Occipital lobe (tissue), 2 donors: ENCODE results near the gene IQSEC1. TPM values are rescaled to one million over a fixed set of nuclear protein-coding genes. Genes with fewer than 3 reads are reported as not detected.

ENCODE experiments used
- DNase-seq: peaks from one replicate; lab custom pipeline; 2025; lab: John Stamatoyannopoulos, UW
- total RNA-seq: library from RNA; depleted of rRNA; stranded (reverse); fragments of >200 nt; gene quantifications from one replicate; pipeline ENCODE4 v1.2.3, GENCODE V29; 2014

IQSEC1 gene
- total RNA-seq, 1 donor from 2014 or later: 14.3 TPM

DNA sequence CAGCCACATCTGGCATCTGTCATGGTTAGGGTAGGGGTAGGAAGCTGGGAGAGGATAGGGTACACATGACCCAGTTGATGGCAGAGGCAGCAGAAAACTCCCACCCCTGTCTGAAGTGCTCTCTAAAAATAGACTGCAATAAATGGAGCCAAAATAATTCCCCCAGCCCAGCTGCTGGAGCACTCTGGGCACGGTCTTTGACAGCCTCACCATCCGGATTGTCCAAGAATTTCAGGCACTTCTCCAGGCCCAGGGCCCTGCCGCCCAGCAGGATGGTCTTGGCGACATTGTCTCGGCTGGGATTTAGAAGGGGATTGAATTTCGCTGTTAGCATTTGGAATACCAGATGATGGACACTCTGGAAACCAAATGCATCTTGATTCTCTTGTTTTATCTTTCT, 103.7 kb downstream of the IQSEC1 start:
- no peak for DNase-seq

DNA sequence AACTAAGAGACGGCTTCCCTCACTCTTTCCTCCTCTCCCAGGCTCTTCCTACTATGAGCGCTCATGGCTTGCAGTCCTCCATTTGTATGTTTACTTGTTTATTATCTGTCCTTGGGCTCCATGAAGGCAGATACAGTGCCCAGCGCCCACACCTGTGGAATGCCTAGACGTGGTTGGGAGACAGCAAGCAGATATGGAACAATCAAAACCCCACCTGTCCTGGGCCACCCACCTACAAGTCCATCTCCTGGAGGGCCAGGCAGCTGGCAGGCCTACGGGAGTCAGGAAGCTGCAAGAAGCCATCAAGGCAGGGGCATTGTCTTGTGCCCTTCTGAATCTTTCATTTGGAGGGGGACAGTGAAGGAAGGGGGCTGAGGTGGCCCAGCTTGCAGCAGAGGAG, 104.7 kb downstream of the IQSEC1 start:
- DNase-seq: no peak

DNA sequence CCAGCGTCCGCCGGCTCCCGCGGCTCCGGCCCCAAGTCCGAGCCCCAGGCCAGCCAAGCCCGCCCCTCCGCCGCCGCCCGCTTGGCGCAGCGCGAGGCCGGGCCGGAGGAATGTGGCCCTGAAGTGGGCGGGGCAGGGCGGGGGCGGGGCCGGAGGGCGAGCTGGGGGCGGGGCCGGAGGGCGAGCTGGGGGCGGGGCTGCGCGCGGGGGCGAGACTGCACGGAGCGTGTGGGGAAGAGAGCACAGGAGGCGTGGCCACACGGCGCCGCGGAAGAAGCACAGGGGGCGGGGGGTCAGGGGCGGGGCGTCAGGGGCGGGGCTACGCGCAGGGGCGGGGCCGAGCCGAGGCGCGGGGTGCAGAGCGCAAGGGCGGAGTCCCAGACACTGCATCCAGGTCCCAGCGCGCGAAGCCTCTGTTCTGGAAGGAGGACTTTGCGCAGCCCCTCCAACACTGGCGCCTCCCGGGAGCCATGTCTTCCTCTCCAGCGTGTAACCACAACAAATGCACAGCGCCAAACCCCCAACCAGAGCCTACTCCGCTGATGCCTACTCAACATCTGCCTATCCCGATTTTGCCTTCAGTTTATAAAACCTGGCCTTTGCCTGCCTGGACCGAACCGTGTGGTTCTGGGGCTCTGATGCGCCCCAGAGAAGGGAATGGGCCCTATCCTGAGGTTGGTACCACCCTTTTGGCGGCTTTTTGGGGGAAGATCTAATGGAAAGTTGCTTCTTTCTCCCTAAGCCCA, 105.5 kb downstream of the IQSEC1 start:
- DNase-seq: peak; percentile 85

DNA sequence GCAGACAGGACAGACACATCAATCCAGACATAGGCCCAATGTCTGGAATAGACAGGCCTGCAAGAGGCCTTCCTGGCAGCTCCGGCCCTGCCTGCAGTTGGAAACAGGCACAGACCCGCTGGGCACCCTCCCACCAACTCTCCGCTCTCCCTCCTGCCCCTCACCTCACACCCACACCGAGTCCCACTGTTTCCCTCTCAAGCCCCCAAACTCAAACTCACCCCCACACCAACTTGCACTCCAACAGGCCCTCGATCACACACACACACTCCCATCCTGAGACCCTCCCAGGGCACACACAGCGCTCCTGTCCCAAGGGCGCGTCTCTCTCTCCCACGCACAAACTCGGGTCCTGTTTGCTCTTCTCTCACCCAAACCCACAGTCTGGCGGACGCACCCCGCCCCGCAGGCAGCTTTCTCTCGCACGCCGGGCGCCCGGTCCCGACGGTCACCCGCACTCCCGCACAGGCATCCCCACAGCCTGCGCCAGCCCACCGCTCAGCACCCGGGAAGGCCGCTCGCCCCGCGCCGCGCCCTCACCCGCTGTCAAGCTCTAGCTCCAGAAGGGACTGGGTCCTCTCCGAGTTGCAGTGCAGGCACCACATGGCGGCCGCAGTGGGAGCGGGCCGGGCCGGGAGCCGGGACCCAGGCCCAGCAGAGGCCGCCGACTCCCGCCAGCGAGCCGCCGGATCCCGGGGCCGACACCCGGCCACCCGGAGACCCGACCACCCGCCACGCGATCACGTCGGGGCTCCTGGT, 106.2 kb downstream of the IQSEC1 start:
- no peak for DNase-seq

DNA sequence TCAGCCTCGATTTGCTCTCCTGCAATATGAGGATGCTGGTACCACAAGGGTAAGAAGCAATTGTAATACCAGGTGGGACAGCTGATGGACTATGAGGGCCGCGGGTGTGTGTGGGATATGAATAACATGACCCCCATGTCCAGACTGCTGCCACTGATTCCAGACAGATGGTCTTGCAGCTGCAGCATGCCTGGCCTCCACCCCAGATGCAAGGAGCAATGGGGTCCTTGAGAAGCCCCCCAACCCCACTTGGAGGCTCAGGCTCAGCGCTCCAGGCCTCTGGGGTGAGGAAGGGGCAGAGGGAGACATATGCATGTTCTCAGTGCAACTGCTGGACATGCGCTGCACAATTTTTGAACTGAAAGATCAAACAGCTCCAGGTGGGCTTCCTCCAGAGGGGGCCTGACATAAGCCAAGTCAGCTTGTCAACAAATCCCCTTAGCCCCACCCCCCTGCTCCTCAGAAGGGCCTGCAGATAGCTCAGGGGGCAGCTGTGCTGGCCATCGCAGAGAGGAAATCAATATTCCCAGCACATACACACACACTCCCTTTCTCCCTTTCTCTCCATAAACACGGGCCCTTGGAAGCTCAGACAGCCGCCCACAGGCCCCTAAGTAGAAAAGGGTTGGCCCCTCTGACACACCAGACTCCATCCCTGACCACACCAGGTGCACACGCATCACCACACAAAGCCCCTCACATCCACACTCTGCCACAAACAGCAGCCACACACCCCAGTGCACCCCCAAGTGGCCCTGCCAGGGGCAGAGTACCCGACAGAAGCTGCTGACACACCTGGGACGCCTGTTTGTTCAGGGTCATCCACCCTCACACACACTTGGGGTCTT, 107.0 kb downstream of the IQSEC1 start:
- no peak for DNase-seq

DNA sequence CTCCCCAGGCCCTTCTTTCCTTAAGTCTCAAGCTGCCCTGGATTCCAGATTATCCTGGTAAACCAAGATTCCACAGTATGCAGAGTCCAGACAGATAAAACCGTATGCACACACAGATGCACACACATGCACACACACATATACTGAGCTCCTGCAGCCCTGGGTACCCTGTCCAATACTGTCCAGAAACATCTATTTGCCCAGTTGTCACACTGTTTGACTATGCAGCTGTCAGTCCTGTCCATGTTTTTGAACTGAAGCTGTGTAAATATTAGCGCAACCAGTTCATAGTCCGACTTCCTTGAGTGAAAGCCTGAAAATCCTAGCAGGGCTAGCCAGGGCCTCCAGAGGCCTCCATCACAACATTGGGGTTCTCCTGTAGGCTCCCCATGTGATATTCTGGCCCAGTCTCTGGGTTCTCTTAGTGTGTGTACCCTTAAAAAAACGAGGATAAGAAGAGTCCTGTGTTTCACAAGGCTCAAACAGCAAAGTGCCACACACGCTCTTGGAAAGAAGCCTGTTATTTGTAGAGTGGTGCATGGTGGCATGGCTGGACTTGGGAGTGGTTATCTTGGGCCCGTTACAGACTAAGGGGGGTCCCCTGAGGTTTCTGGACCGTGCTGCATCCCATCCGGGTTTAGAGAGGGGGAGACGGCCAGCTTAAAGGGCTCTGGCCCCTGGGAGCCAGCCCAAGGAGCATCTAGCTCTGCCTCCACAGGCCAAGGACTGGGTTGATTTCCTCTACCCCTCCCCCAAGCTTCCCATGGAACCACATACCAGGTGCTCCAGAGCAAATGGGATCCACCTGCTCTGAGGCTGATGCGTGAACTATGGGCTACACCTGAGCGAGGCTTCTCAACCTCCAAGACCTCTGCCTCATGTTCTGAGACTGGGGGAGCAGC, 108.3 kb downstream of the IQSEC1 start:
- DNase-seq: no peak

DNA sequence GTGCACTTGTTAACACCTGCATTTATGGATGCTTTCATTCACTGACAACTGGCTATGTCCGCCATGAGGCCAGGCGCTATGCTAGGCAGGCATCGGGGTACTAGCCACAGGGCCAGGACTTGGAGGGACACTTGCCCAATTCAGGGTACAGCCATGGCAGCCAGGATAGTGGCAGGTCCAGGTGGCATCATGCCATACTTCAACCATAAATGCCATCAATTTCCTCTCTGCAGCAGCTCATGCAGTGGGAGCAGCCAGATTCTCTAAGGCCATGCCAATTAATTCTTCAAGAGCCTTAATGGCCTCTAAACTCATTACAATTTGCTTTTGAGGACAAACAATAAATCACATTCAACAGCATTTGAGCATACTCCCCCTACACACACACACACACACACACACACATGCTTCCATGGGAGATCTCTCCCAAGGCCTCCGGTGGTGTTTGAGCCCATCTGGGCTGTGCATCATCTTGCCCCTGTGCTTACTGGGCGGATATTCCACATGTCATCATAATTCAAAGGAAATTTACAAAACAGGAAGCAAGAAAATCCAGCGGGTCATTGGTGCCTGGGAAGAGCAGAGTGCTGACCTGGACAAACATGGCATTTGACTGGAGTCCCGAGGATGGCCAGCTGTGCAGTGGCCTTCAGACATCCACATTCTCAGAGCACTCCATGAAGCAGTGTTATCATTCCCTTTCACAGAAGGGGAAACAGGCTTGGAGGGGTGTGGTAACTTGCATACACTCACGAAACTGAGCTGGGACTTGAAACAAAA, 109.1 kb downstream of the IQSEC1 start:
- DNase-seq: no peak

DNA sequence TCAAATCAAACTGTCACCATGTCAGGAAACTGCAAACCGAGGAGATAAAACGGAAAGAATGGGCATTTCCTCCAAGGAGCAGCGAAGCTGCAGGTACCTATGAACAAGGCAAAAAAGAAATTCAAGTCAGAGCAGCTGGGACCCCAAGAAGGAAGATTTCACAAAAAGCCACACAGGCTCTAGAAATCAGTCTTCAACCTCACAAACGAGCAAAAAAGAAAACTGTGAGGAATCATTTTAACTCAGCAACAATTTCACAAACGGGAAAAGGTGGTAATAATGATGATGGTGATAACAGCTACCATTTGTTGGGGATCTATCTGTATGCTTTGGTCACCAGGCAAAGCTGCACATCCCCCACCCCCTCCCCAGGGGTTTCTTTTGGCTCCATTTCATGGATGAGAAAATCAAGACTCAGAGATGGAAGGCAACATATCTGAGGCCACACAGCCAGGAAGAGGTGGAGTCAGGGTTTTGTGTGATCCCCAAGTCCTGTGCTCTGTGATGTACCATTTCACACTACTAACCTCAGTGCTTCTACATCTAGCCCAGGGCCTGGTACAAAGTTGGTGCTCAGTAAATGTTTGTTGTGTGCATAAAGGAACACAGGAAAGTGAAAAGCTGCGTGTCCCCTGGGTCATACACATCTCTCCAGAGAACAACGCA, 109.9 kb downstream of the IQSEC1 start:
- DNase-seq: no peak

DNA sequence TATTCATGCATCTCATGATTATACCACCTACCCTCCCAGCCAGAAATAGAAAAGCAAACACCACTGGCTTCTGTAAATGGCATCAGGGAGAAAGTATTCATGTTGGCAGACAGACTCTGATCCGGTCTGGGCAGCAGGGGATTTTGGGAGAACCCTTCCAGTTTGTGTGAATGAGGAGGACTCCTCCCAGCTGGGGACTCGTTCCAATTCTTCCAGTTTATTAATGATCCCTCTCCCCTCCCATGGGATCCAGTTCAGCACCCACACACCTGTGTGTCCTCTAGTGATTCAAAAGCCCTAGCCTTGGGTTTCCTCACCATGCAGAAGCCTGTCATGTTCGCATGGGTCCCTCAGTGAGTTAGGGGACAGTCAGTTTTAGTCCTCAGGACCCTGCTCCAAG, 110.9 kb downstream of the IQSEC1 start:
- DNase-seq: no peak

DNA sequence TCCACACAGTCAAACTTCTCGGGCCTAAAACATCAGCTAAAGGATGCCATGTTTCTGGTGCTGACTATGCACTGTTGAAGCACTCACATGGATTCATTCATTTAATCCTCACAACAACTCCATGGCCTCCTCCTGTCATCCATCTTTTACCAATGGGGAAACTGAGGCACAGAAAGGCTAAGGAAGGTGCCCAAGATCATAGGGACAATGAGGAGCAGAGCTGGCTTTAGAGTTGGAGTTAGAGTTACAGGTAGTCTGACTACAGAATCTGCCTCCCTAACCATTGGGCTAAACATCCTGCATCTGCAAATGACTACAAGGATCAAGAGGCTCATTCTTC, 111.6 kb downstream of the IQSEC1 start:
- no peak for DNase-seq

DNA sequence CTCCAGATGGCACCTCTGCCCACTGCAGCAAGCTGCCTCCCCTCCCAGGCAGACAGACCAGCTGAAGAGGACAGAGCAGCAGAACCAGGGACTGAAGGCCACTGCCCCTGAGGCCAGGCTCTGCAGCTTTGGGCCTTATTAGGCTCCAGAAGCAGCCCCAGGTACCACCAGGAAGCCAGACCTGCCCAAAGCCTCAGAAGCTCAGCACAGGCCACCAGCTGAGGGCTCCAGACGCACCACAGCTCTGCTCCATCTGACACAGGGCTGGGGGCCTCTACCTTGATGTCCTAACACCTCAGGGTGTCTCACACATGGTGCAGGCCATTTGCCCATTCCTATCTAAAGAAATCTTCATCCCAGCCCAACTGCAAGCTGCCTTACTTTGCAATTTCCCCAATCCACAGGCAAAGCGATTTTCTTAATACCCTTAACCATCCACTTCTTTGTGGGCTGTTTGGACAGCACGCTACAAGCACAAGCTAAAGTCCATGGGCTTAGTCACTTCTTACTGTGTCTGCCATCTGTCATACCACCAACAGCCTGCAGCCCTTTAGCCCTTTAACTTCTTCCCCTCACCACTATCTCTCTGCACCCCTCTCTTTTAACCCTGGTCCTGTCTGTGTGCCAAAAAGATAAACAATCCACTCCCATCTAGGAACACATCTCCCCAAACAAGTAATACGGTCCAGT, 112.1 kb downstream of the IQSEC1 start:
- no peak for DNase-seq

DNA sequence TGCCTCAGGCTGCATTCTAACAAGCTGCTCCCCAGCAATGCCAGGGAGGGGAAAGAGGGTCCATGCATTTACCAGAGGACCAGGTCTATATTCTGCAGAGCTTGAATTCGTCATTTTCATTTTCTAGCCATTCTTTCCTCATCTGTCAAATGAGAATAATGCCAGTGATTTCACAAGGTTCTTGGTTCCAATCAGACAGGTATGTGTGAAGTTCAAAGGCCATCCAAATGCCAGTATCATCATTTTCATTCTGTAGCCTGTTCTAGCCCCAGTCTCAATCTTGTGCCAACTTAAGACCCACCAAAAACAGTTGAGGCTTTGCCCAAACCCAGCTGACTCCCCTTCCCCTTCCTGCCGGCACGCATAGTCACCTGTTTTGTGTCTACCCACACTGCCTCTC, 112.7 kb downstream of the IQSEC1 start:
- no peak for DNase-seq

DNA sequence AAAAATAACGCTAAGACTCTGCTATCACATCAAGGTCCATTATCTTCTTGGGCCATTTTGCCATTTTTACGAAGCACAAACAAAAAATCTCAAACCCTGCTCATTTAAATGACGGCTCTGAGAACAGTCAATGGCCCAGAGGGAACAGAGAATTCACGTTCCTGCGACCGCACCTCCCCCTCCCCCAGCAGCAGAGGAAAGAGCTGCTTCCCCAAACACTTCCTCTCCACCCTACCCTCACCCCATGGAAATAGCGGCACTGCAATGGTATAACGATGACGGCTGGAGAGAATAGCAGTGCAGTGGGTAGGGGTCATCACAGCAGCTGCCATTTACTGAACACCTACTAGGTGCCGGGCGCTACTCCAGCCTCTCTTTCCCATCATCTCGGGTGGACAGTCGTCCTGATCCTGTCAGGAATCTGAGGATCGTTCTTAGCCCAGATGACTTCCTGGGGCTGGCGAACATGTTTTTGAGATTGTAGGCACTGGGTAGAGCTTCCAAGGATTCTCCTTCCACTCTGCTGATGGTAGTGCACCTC, 113.3 kb downstream of the IQSEC1 start:
- DNase-seq: no peak

DNA sequence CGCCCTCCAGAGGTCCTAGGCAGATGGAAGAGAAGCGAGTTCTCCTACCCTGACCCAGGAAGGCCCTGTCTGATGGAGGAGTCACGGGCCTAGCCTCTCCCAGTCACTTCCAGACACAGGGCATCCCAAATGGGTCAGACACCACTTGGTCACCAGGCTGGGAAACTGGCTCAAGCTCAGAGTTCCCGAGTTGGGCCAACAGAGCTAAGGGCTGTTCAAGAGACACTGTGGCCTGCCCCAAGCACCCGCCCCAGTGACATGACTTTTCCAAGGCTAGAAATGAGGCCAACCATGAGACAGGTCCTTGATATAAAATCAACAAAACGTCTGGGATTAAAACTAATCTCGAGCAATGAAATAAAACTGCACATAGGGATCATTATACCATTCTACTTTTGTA, 113.8 kb downstream of the IQSEC1 start:
- DNase-seq: no peak

DNA sequence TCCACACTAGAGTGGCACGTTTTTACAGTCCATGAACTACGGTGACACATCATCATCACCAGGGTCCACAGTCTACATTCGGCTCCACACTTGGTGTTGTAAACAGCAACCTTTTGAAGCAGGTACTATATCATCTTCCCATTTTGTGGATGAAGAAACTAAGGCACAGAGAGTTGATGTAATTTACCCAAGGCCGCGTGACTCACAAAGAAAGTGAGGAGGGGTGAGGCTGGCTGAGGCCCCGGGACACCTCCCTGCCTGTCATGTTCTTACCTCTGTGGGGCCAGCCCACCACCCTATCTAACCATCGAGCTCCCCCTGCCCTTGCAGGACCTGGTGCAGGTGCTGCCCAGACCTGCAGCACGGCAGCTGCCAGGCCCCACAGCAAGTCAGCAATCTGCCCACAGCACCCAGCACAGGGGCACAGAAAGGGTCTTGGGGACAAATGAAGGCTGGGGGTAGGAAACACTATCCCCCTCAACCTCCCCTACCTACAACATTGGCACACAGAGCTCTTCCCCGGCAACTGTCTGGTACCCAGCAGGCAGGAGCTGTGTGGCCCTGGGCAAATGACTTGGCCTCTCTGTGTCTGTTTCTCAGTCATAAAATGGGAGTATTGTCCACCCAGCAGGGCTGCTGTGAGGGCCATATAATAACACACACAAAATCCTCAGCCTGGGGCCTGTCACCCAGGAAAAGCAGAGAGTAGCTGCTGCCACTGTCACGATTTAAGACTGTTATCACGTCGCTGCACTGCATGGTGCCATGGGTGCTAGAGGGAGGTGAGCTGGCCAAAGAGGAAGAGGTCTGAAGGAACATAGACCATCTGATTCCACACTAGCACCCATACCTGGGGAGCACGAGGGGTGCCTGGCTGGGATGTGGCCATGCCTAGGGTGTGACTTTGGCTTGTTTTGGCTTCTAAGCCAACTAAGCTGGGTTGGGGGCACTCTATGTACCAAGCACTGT, 115.1 kb downstream of the IQSEC1 start:
- DNase-seq: no peak

DNA sequence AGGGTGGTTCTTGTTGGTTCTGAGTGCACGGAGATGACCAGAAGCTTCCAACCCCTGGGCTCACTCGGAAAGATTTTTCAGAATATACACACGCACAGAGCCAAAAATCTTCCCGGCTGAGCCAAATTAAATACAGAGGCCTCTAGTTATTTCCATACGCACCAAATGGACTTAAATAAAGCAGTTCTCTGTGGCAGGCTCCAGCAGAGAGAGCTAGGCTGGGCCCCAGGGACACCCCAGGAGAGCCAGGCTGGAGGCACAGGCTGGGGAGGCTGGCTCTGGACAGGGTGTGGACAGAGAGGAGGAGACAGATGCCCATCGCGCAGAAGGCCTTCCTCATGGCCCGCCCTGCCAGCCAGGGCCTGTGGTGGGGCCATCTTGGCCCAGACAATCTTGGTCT, 115.9 kb downstream of the IQSEC1 start:
- no peak for DNase-seq

DNA sequence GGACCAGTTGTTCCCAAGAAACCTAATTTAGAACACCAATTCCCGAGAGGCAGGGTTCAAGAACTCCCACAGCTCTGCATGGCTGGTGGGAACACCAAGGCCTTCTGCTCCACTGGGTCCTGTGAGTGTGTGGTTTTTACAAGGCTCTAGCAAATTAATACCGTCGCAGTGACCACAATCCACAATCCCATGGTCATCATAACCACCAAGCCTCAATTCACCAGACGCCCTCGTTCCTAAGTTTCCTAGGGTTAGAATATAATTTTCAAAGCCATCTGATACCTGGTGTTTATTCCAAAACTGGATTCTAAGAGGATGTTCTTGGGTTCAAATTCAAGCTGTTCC, 116.9 kb downstream of the IQSEC1 start:
- no peak for DNase-seq
